AG10803 (cell line): Measurements from ENCODE around the gene KIF18A.
A peak's percentile ranks its signal among the peaks of the same experiment; 100 is the strongest.

ENCODE experiments used
- DNase-seq: peaks from one replicate; pipeline ENCODE4 v3.0.0; 2010; ENCODE audit warnings: low read depth
- H3K4me3 ChIP-seq: 2 replicates; pipeline ENCODE4 v1.5.1; 2011; ENCODE audit warnings: mild to moderate bottlenecking, low read length, control low read depth
- CTCF ChIP-seq: conservative IDR thresholded peaks from 2 replicates; pipeline ENCODE4 v1.5.1; 2011; ENCODE audit warnings: mild to moderate bottlenecking, low read length, control low read depth, inconsistent platforms

Gene KIF18A

GRCh38 chr11:27991736-27992135, 116.2 kb downstream of the KIF18A start:
- no peak for TF ChIP-seq CTCF
- no peak overlapping the region for H3K4me3 ChIP-seq
- DNase-seq: no peak

- no peak overlapping the region for H3K4me3 ChIP-seq
- no peak for DNase-seq
- no peak for TF ChIP-seq CTCF
Measured at GRCh38 chr11:27977527-27977926, 130.4 kb downstream of the KIF18A start.

- peak; percentile 35 for DNase-seq
- no peak for TF ChIP-seq CTCF
- H3K4me3 ChIP-seq: no peak overlapping the region
Measured at GRCh38 chr11:27977031-27977430, 130.9 kb downstream of the KIF18A start.

GRCh38 chr11:27976262-27976661, 131.7 kb downstream of the KIF18A start:
- H3K4me3 ChIP-seq: no peak overlapping the region
- peak; percentile 59 for DNase-seq
- TF ChIP-seq CTCF: no peak

- no peak overlapping the region for H3K4me3 ChIP-seq
- peak; percentile 6 for DNase-seq
- no peak for TF ChIP-seq CTCF
Measured at GRCh38 chr11:27973851-27974536, 134.0 kb downstream of the KIF18A start.

DNA sequence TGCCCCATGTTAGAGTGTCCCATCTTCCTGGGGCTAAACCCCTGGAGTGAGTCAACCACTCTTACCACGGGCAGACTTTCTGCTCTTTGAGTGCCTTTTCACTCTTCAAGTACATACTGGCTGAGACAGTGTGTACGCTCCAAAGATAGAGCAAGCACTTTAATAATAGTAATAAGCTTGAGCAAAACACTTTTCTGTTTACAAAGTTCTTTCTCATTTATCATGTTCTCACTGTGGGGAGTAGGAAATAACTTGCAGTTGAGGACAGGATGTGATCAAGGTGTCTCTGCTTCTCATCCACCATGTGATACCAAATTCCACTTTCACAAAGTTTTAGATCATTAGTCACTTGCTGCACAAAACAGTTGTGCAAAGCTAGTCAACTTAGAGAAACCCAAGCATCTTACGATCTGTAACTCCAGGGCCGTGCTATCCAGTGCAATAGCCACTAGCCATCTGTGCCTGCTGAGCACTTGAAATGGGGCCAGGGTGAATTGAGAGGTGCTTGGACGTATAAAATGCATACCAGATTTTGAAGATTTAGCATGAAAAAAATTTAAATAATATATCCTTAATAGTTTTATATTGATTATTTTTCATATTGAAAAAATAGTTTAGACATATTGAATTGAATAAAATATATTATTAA, 135.3 kb downstream of the KIF18A start:
- peak; percentile 68 for DNase-seq
- no peak for TF ChIP-seq CTCF
- no peak overlapping the region for H3K4me3 ChIP-seq

DNA sequence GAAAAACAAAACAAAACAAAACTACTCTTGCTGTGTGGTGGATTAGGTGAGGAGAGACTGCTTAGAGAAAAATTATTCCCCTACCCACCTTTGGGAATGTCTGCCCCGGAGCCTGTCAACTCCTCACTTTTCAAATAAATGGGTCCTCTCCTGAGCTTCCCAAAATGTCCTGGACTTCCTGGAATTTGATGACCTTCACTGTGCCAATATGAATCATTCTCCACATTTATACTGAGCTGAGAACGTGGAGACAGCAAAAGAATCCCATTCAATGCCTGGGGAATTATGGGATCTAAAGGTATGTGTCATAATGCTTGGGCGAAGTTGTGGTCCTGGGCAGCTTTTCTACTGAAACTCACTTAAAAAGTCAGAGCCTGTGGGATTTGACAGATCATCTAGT, 136.8 kb downstream of the KIF18A start:
- DNase-seq: peak; percentile 41
- no peak for TF ChIP-seq CTCF
- H3K4me3 ChIP-seq: no peak overlapping the region
